GM19324 (cell line): Measurements from ENCODE around the gene AP3D1.

Source experiments
- ATAC-seq: cut with Tn5 transposase; IDR thresholded peaks from one replicate; pipeline ENCODE4 v1.9.1; 2021; ENCODE audit warnings: mild to moderate bottlenecking, moderate library complexity; ENCODE audit not compliant: unreplicated experiment, low FRiP score

AP3D1 gene

DNA sequence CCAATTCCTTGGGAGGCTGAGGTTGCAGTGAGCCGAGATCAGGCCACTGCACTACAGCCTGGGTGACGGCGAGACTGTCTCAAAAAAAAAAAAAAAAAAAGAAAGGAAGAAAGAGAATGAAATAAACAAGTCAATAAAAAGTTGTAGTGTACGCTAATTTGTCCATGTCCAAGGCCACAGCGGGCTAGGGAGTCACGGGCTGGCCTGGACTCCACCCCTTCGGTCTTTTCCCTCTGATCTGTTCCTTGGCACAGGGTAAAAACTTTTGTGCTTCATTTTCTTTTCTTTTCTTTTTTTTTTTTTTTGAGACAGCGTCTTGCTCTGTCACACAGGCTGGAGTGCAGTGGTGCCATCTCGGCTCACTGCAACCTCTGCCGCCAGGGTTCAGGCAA lies 80.9 kb downstream of the AP3D1 start:
- no peak for ATAC-seq

DNA sequence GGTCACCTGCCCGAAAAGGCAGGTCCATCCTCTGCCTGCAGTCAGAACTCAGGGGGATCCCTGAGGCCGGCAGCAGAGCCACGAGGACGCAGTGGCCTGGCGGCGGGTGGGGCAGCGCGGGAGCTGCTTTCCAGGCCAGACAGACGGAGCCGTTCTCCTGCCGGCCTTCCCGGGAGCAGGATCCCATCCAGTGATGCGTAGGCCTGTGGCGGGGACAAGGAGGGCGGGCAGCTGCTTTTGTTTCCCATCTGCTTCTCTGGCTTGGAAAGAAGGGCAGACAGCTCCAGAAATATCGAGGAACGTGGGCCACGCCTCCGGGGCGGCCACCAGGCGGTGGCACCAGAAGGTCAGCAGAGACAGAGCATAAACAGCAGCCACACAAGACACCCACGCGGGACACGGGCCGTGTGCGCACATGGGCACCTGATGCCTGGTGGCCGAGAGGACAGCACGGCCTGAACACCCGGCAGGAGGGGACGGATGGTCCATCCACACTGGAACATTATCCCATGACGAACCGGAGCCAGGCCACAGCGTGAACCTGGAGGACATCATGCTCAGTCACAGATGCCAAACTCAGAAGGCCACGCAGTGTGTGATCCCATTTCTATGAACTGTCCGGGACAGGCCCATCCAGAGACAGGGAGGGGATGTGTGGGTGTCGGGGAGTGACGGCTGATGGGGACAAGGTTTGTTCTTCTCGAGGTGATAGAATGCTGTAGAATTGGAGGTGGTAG lies 86.4 kb downstream of the AP3D1 start:
- no peak for ATAC-seq

DNA sequence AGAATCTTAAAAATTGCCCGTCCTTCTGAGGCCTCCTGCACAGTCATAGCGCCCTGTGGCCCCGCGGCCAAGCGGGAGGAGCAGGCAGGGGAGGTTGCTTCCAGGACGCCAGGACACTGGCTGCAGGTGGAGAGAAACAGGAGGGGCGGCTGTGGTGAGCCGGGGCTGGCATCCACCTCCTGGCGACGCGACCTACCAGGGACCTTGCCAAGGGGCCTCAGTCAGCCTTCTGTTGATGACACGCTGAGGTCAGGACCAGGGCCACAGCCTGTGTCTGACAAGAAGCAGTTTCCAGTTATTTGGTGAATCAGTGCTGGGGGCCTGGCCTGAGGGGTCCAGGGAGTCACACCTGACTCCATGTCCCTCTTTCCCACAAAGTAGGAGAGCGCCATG lies 87.0 kb downstream of the AP3D1 start:
- ATAC-seq, result no peak

DNA sequence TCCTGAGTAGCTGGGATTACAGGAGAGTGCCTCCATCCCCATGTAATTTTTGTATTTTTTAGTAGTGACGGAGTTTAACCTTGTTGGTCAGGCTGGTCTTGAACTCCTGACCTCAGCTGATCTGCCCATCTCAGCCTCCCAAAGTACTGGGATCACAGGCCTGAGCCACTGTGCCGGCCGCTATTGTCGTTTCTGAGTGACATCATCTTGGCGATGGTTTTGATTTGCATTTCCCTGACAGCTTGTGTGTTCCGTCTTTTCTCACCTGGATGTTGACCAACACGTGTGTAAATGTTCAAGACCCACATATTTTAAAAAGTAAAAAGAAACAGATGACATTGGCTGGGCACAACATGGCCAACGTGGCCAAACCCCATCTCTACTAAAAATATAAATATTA lies 87.5 kb downstream of the AP3D1 start:
- ATAC-seq, result no peak

DNA sequence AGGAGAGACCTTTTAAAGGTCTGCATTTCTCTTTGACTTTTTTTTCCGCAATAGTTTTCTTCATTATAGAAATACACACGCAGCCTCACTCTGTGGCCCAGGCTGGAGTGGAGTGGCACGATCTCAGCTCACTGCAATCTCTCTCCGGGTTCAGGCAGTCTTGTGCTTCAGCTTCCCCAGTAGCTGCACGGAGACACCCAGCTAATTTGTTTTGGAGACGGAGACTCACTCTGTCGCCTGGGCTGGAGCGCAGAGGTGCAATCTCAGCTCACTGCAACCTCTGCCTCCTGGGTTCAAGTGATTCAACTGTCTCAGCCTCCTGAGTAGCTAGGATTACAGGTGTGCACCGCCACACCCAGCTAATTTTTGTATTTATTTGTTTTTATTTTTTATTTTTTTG lies 88.6 kb downstream of the AP3D1 start:
- ATAC-seq, result no peak

DNA sequence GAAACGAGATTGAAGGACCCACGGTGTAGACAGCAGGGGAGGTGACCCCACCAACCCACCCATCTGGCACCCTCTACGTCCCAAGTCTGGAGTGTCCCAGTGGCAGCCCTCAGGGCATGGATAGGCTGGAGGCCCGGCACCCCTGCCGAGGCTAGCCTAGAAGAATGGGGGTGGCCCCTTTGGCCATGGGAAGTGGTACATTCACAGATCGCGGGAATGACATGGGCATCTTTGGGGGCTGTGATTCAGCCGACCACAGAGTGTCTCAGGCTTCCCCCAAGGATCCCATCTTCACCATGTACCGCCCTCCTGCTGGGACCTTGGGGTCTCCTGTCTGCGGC lies 89.0 kb downstream of the AP3D1 start:
- no peak for ATAC-seq

DNA sequence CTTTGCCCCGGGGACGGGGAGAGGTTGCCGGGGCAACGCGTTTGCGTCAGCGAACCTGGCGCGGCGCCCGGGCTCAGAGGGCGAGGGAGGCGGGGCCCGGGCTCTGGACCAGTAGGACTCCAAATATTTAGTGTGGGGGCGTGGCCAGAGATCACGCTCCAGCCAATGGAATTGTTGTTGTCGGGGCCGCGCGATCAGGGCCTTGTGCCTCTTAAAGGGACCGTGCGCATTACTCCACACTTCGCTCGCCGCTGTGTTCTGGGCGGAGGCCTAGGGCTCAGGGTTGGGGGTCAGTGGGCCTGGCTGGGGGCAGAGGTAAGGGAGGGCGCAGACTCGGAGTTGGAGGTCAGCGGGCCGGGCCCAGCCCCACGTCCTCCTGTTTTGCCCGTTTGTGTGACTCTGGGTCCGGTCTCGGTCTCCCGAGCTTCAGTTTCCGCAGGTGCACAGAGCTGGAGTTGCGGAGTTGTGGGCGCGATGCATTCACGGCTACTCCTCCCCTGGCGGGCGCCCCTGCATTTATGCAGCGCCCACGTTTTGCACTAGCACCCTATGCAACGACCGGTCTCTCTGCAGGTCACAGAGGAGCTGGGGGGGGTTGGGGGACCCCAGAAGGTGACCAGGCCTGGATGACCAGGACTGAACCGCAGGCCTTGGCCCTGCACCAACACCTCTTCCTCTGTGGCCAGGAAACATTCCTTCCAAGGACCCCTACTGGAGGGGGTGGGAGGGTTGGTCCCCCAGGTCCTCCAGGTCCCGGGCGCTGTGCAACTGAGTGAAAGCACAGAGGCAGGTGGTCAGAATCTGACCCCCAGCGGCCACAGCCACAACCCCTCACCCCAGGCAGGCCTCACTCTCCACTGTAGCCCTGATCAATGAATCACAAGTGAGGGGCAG lies 89.6 kb downstream of the AP3D1 start:
- peak; percentile 81 for ATAC-seq

DNA sequence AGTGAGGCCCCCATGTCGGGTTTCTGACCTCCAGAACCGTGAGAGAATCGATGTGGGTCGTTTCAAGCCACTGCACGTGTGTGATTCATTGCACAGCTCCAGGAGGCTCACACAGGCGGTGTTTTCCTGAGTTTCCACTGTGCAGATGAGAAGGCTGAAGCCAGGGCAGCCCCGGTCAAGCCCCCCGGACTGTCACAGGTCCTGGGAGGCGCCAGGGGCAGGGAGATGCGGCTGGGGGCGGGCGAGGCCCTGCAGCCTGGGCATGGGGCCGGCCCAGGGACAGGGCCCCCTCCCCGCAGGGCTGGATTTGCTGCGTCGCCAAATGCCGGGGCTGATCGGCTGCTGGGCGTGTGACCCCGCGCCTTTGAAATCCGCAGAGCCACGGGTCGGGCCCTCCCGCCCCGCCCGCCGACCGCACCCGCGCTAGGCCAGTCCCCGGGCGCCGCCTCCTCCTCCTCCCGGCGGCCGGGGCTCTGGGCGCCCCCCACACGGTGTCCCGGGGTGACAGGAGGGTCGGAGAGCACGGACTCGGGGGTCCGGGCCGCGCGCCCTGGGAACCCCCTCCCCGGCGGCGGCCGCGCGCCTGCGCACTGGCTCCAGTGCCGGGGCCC lies 90.4 kb downstream of the AP3D1 start:
- ATAC-seq, result peak; percentile 16

DNA sequence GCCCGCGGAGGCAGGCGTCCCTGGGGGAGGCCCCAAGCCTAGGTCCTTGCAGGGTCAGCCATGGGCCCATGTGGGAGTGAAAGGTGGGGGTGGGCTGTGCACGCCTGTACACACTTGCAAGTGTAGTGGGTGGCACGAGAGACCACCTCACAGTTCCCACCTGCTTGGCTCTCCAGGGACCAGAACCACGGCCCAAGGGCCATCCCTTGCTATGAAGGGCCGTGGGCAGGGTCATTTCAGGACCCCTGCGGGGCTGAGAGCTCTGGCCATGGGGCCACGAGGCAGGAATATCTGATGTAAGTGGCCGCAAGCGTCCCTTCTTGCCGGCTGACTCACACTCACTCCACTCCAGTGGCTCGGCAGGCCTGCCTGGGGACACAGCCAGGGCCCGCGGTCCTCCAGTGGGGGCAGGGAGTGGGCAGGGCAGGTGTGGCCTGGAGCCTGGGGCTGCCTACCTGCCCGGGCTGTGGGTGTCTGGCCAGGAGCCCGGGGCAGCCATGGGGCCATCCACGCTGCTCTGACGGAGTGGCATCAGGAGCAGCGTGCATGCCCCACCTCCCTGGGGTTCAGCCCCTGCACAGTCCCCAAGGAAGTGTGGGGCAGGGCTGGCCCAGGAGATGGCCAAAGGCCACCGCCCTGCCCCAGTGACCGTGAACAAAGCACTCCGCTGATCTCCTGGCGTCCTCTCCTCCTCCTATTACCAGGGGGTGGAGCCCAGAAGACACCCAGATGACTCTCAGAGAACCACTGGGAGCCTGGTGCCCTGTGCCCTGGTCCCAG lies 91.8 kb downstream of the AP3D1 start:
- no peak for ATAC-seq

DNA sequence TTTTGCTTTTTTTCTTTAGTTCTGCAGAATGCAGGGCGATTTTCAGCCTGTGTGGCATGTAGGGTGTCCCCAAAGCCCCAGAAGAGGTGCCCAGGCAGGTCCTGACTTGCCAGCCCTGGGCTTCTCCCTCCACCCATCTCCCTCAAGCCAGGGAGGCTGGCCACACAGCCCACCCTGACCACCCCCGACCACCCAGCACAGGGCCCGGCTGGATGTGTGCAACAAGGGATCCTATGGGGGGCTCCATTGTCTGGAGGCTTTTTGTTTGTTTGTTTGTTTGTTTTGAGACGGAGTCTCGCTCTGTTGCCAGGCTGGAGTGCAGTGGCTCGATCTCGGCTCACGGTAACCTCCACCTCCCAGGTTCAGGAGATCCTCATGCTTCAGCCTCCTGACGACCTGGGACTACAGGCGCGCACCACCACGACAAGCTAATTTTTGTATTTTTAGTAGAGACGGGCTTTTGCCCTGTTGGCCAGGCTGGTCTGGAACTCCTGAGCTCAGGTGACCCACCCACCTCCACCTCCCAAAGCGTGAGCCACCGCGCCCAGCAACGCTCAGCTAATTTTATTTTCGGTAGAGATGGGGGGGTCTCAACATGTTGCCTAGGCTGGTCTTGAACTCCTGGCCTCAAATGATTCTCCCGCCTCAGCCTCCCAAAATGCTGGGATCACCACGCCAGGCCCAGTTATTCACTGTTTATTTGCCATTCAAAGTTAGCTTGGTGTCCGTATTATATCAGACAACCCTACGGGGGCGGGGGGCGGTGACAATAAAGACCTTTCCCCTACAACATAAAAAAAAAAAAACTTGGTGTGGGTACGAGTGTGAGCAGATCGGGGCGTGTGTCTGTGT lies 92.6 kb downstream of the AP3D1 start:
- no peak for ATAC-seq

DNA sequence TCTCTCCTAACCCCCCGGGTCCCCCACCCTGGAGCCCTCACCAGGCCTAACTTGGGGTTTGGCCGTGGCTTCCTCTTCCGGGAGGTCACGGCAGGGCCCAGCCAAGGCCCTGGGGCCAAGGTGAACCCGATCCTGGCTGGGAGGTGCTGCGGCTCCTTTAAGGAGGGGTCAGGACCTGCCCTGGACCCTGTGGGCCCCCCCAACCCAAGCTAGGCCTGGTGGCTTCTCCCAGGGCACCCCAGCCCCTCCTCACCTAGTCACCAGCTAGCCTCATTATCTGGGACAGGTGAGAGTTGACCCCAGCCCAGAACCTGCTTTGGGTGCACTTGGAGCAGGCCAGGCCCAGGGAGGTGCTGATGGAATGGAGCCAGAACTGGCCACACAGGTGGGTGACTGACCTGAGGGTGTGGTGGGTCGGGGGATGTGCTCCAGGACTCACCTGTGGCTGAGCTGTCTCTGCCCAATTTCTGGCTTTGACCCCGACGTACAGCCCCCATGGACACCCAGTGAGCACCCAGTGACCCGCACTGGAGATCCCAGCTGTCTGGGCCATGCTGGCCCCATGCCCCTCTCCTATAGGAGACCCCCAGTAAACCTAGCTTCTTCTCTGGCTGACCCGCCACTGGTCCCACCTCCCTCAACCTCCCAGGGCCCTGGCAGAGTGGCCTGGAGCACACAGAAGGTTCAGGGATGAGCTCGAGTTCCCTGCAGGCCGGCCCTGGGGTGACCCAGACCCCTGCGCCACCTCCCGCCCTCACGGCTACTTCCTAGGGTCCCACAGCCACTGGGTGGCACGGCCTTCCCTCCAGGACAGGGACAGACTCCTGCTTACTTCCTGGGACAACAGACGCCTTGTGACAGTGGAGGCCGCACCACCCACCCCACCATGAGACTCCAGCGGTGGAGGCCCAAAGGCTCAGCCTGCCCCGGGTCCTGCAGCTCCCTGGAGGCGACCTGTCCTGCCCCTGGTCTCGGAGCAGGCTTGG lies 93.6 kb downstream of the AP3D1 start:
- no peak for ATAC-seq

DNA sequence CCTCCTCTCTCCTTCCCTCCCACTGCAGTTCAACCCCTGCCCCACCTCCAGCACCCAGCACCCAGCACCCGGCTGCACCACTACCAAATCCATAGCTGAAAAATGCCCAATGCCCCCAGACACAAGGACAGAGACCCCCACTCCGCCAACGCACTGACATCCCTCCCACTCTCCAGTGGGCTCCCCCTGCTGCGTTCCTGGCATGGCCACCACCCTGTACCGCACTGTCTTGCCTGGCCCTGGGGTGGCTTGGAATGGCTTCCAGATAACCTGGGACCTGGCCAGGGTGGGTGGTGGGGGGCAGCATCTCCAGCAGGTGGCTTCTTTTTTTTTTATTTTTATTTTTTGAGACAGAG lies 94.6 kb downstream of the AP3D1 start:
- no peak for ATAC-seq

DNA sequence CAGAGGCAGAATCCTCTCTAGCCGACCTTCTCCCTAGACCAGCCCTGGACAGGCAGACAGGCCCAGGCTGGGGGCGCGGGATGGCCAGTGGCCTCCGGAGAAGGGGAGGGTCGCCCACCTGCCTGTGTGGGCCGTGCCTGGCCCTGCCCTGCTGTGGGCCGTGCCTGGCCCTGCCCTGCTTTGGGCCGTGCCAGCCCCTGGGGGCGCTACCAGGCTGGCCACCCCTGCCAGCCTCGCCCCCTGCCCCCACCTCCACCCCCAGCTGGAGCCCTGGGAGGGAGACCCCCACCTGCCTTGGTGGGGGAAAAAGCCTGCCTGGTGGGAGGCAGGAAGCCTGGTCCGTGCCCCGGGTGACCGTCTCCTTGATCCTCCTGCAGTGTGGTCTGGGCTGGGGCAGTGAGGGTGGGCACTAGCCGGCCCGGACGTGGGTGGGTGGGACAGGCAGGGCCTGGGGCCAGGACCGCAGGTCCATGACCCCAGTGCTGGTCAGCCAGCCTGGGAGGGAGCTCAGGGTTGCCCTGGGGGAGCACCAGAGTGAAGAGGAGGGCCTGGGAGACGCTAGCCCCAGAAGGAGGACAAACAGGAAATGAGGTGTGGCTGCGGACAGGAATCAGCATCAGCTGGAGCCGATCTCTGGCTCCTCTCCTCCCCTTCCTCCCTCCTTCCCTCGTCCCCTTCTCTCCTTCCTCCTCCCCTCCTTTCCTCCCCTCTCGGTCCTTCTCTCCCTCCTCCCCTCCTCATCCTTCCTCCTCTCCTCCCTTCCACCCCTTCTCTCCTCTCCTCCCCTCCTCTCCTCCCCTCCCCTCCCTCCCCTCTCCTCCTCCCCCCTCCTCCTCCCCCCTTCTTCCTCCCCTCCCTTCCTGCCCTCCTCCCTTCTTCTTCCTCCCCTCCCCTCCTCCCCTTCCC lies 95.2 kb downstream of the AP3D1 start:
- ATAC-seq, result no peak

DNA sequence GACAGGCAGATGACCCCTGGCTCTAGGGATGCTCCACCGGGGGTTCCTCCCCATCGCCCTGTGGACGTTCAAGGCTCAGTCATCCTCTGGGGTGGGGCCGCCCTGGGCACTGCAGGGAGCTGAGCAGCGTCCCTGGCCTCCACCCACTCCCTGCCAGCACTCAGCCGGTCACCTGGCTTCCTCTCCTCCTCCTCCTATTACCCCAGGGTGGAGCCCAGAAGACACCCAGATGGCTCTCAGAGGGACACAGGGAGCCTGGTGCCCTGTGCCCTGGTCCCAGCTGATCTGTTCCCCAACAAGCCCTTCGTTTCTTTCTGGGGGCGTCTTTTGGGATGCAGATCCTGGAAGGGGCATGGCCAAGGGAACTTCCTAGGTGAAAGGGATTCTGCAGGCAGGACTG lies 96.6 kb downstream of the AP3D1 start:
- no peak for ATAC-seq

DNA sequence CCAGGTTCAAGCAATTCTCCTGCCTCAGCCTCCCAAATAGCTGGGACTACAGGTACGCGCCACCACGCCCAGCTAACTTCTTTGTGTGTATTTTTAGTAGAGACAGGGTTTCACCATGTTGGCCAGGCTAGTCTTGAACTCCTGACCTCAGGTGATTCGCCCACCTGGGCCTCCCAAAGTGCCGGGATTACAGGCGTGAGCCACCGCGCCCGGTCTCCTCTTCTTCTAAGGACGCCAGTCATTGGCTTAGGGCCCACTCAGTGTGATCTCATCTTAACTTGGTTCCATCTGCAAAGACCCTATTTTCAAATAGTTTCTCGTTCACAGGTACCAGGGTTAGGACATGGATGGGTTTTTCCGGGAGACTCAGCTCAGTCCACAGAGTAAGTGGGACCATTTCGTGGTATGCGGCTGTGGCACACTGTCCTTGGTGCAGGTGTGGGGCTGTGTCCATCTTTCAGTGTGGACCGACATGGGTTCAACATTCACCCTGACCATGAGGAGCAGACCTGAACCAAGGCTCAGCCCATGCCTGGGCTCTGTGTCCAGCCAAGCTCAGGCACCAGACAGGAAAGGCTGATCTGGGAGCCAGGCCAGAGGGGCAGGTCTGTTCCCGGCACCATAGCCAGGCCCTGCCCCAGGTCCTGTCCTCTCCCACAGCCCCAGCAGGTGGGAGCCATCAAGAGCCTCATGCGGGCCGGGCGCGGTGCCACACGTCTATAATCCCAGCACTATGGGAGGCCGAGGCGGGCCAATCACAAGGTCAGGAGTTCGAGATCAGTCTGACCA lies 97.6 kb downstream of the AP3D1 start:
- no peak for ATAC-seq

DNA sequence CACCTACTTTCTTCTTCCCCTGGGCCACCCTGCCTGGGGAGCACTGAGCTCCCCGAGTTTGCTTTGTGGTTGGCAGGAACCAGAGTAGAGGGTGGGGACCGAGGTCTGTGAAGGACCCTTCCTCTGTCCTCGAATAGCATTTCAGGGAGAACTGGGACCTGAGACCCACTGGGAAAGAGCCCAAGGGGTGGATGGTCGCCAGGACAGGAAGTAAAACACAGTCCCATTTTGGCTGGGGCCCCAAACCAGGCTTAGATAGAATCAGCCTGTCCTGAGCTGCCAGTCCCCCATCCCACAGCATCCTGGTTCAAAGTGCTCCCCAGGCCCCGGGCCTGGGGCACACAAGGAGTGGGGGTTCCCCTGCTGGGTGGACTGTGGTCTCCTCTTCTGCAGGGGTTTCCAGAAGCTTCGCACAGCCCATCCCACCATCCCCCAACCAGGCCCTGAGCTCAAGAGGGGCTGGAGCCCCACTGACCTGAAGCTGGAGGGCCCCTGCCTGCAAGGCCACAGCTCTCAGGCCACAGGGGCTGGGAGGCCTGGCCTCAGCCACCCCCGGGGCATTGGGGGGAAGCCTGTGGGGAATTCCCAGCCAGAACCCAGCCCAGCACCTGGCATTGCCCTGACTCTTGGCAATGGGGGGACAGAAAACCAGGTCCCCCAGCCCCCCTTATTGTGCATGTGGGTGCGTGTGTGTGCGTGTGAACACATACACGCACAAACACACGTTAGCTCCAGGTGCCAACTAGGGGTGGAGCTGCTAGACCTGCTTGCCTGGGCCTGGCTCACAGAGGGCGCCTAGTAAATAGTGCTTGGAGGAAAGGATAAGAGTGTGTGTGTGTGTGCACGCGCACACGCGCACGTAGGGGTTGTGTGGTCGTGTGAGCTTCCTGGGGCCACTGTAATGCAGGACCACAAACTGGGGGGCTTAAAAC lies 99.3 kb downstream of the AP3D1 start:
- no peak for ATAC-seq
